Measurements from ENCODE around the gene ALDH5A1.

The ALDH5A1 gene

GRCh38 chr6:24583463-24584381, 89.0 kb downstream of the ALDH5A1 start:
- no peaks in the 10 kb centered on the region for H3K27me3 Mint-ChIP-seq
- no peak overlapping the region for H3K4me3 Mint-ChIP-seq
- no peak overlapping the region for H3K27ac Mint-ChIP-seq
- H3K4me1 Mint-ChIP-seq = peaks cover 8% of the 10 kb centered on the region
- peaks cover 5% of the 10 kb centered on the region for H3K36me3 Mint-ChIP-seq
- DNase-seq (ENCODE audit: low spot score in 2 of 2) = peak; percentile 59 to 74
- H3K9me3 Mint-ChIP-seq = no peaks in the 10 kb centered on the region
- ATAC-seq (ENCODE audit: low read depth) = peak; percentile 83

- no peaks in the 10 kb centered on the region for H3K9me3 Mint-ChIP-seq
- no peaks in the 10 kb centered on the region for H3K27me3 Mint-ChIP-seq
- DNase-seq (ENCODE audit: low spot score in 2 of 2) = no peak
- H3K36me3 Mint-ChIP-seq = peaks cover 5% of the 10 kb centered on the region
- H3K4me1 Mint-ChIP-seq = peaks cover 8% of the 10 kb centered on the region
- H3K27ac Mint-ChIP-seq = no peak overlapping the region
- ATAC-seq (ENCODE audit: low read depth) = no peak
- no peak overlapping the region for H3K4me3 Mint-ChIP-seq
Measured at GRCh38 chr6:24584382-24584720, 89.6 kb downstream of the ALDH5A1 start.
